Measurements from ENCODE around the gene COCH.

Gene COCH

GRCh38 chr14:30935445-30935844 lies 61.1 kb downstream of the COCH start:
- no peak for TF ChIP-seq EZH2phosphoT487 (IDR thresholded peaks at IDR 0.05; ENCODE audit: borderline replicate concordance, low read length)
- no peak for TF ChIP-seq CTCF (IDR thresholded peaks at IDR 0.05; ENCODE audit: low read depth, low read length, poor library complexity, severe bottlenecking)
- peaks cover 54% of the 10 kb centered on the region for H3K36me3 ChIP-seq (ENCODE audit: control insufficient read depth, low read length)
- H3K4me3 ChIP-seq (ENCODE audit: low read length): no peak overlapping the region
- H3K9me3 ChIP-seq (ENCODE audit: control insufficient read depth, insufficient read depth, low read length): no peaks in the 10 kb centered on the region
- H3K79me2 ChIP-seq (ENCODE audit: control insufficient read depth, low read length): no peaks in the 10 kb centered on the region
- no peaks in the 10 kb centered on the region for H3K4me1 ChIP-seq (ENCODE audit: control insufficient read depth, low read length)
- no peak overlapping the region for H3K4me2 ChIP-seq (ENCODE audit: low read length)
- no peaks in the 10 kb centered on the region for H3K9me2 ChIP-seq (replicated peaks; ENCODE audit: control insufficient read depth, low read length)
- no peaks in the 10 kb centered on the region for H3K27me3 ChIP-seq (ENCODE audit: control insufficient read depth, low read length)
- H3K27ac ChIP-seq (ENCODE audit: low read depth, low read length): no peak overlapping the region
- no peaks in the 10 kb centered on the region for H3F3A ChIP-seq (ENCODE audit: control insufficient read depth, insufficient read depth)
- no peaks in the 10 kb centered on the region for H4K20me1 ChIP-seq (ENCODE audit: control insufficient read depth, insufficient read depth, low read depth, low read length)

GRCh38 chr14:30938617-30939016 lies 64.3 kb downstream of the COCH start:
- Histone ChIP-seq H4K20me1 (ENCODE audit: control insufficient read depth, insufficient read depth, low read depth, low read length) (no peaks in the 10 kb centered on the region), H3K4me1 (ENCODE audit: control insufficient read depth, low read length) (no peaks in the 10 kb centered on the region), H3K27ac (ENCODE audit: low read depth, low read length) (no peak overlapping the region), H3K4me3 (ENCODE audit: low read length) (no peak overlapping the region), H3K4me2 (ENCODE audit: low read length) (no peak overlapping the region), H3K36me3 (ENCODE audit: control insufficient read depth, low read length) (peaks cover 50% of the 10 kb centered on the region), H3K9me3 (ENCODE audit: control insufficient read depth, insufficient read depth, low read length) (no peaks in the 10 kb centered on the region), H3K79me2 (ENCODE audit: control insufficient read depth, low read length) (no peaks in the 10 kb centered on the region), H3F3A (ENCODE audit: control insufficient read depth, insufficient read depth) (no peaks in the 10 kb centered on the region), H3K9me2 (replicated peaks; ENCODE audit: control insufficient read depth, low read length) (no peaks in the 10 kb centered on the region), H3K27me3 (ENCODE audit: control insufficient read depth, low read length) (no peaks in the 10 kb centered on the region)
- no peak for TF ChIP-seq CTCF (IDR thresholded peaks at IDR 0.05; ENCODE audit: low read depth, low read length, poor library complexity, severe bottlenecking)
- TF ChIP-seq EZH2phosphoT487 (IDR thresholded peaks at IDR 0.05; ENCODE audit: borderline replicate concordance, low read length): no peak

All from DOHH2 (cell line).